RWPE2 (cell line): Measurements from ENCODE around the gene SLC44A2.
A peak's percentile ranks its signal among the peaks of the same experiment; 100 is the strongest.

Experiments used
- ATAC-seq: fragments of 200-7000 bp; cut with Tn5 transposase; 3 replicates; pipeline ENCODE4 v1.9.1; 2021; ENCODE audit warnings: low read depth
- DNase-seq: peaks from one replicate; pipeline ENCODE4 v3.0.0-alpha.2; 2020; ENCODE audit warnings: low spot score
- H3K27ac ChIP-seq: fragments of 450-650 bp; 2 replicates; pipeline ENCODE4 v1.5.1; 2017; ENCODE audit warnings: mild to moderate bottlenecking; ENCODE audit not compliant: poor library complexity, severe bottlenecking
- H3K27me3 ChIP-seq: fragments of 250-450 bp; sonication (Bioruptor Pico); 2 replicates; pipeline ENCODE4 v1.5.1; 2021; ENCODE audit warnings: mild to moderate bottlenecking, moderate library complexity; ENCODE audit not compliant: insufficient read depth, poor library complexity, severe bottlenecking
- H3K36me3 ChIP-seq: fragments of 250-450 bp; sonication (Bioruptor Pico); 2 replicates; pipeline ENCODE4 v1.5.1; 2020; ENCODE audit warnings: low read depth, mild to moderate bottlenecking, moderate library complexity
- H3K4me1 ChIP-seq: fragments of 250-450 bp; sonication (Bioruptor Pico); 2 replicates; pipeline ENCODE4 v1.5.1; 2021; ENCODE audit warnings: mild to moderate bottlenecking, moderate library complexity; ENCODE audit not compliant: insufficient read depth, poor library complexity, severe bottlenecking
- H3K4me3 ChIP-seq: fragments of 250-450 bp; sonication (Bioruptor Pico); 2 replicates; pipeline ENCODE4 v1.5.1; 2021; ENCODE audit warnings: mild to moderate bottlenecking, moderate library complexity; ENCODE audit not compliant: severe bottlenecking
- H3K9me3 ChIP-seq: fragments of 250-450 bp; sonication (Bioruptor Pico); 2 replicates; pipeline ENCODE4 v1.5.1; 2021; ENCODE audit warnings: mild to moderate bottlenecking, moderate library complexity; ENCODE audit not compliant: severe bottlenecking
- TF ChIP-seq, protein P1 (sequence below): fragments of 450-650 bp; IDR thresholded peaks from one replicate; pipeline ENCODE4 v1.5.1; 2017; ENCODE audit warnings: mild to moderate bottlenecking, moderate library complexity; ENCODE audit not compliant: poor library complexity, severe bottlenecking

Gene SLC44A2

DNA sequence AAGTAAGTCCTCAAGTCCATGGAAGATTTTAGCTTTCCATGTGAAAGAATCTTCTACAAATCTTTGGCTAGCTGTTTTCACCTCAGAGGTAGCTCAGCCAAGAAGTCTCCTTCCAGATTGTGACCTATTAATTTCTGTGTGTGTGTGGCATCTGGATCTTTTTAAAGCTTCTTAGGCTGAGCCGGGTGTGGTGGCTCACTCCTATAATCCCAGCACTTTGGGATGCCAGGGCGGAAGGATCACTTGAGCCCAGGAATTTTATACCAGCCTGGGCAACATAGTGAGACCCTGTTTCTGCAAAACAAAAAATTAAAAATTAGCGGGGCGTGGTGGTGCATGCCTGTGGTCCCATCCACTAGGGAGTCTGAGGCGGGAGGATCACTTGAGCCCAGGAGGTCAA, 13.4 kb upstream of the SLC44A2 start:
- DNase-seq (no peak), ATAC-seq (no peak)
- no peaks in the 10 kb centered on the region for H3K27me3 ChIP-seq
- no peak overlapping the region for H3K4me3 ChIP-seq
- no peak overlapping the region for H3K27ac ChIP-seq
- no peaks in the 10 kb centered on the region for H3K9me3 ChIP-seq
- peaks cover under 1% of the 10 kb centered on the region for H3K4me1 ChIP-seq
- TF ChIP-seq, protein P1, sequence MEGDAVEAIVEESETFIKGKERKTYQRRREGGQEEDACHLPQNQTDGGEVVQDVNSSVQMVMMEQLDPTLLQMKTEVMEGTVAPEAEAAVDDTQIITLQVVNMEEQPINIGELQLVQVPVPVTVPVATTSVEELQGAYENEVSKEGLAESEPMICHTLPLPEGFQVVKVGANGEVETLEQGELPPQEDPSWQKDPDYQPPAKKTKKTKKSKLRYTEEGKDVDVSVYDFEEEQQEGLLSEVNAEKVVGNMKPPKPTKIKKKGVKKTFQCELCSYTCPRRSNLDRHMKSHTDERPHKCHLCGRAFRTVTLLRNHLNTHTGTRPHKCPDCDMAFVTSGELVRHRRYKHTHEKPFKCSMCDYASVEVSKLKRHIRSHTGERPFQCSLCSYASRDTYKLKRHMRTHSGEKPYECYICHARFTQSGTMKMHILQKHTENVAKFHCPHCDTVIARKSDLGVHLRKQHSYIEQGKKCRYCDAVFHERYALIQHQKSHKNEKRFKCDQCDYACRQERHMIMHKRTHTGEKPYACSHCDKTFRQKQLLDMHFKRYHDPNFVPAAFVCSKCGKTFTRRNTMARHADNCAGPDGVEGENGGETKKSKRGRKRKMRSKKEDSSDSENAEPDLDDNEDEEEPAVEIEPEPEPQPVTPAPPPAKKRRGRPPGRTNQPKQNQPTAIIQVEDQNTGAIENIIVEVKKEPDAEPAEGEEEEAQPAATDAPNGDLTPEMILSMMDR, result no peak
- H3K36me3 ChIP-seq, result no peaks in the 10 kb centered on the region

DNA sequence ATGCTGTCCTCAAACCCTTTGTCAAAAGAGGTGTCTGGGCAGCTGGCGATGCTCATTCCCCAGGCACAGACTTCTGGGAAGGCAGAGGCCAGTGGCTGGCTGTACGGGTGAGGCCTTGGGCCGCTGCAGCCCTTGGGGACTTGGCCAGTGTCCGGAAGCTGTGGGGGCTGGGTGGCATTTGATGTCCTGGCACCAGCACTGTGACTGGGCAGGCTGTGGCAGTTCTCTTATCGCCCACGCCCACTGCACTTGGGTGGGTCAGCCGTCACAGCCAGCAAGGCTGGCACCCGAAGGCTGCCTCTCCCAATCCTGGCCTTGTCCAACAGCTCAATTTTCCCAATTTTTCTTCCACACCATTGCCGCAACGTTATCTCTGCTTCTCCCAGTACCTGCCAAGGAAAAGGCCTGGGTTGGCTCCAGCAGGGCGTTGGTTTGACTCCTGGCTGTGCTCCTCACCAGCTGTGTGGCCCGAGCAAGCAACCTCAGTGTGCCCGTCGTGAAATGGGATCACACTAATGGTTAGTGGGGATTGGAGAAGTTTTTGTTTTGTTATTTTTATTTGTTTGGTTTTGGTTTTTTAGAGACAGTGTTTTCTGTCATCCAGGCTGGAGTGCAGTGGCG, 12.7 kb upstream of the SLC44A2 start:
- Histone ChIP-seq H3K36me3 (no peaks in the 10 kb centered on the region), H3K4me3 (no peak overlapping the region), H3K4me1 (peaks cover 7% of the 10 kb centered on the region), H3K27ac (no peak overlapping the region), H3K9me3 (no peaks in the 10 kb centered on the region), H3K27me3 (no peaks in the 10 kb centered on the region)
- TF ChIP-seq, protein P1, result no peak
- DNase-seq (no peak), ATAC-seq (no peak)

DNA sequence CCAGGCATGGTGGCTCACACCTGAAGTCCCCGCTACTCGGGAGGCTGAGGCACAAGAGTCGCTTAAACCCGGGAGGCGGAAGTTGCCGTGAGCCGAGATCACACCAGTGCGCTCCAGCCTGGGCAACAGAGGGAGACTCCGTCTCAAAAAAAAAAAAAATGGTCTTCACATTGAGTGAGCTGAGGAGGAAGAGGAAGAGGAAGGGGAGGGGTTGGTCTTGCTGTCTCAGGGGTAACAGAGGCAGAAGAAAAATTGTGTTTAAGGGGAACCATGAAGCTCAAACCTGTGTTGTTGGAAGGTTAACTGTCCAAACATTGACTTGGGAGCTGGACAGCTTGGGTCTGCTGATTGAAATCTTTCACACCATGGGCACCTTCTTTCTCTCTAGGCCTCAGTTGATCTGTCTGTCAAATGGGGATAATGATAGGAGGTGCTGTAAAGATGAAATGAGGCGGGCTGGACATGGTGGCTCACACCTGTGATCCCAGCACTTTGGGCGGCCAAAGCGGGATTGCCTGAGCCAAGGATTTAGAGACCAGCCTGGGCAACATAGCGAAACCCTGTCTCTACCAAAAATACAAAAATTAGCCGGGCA, 9.8 kb upstream of the SLC44A2 start:
- ATAC-seq (no peak), DNase-seq (no peak)
- no peak overlapping the region for H3K27ac ChIP-seq
- peaks cover 9% of the 10 kb centered on the region for H3K4me1 ChIP-seq
- no peaks in the 10 kb centered on the region for H3K9me3 ChIP-seq
- TF ChIP-seq, protein P1, result no peak
- H3K27me3 ChIP-seq, result no peaks in the 10 kb centered on the region
- H3K36me3 ChIP-seq, result no peaks in the 10 kb centered on the region
- no peak overlapping the region for H3K4me3 ChIP-seq

DNA sequence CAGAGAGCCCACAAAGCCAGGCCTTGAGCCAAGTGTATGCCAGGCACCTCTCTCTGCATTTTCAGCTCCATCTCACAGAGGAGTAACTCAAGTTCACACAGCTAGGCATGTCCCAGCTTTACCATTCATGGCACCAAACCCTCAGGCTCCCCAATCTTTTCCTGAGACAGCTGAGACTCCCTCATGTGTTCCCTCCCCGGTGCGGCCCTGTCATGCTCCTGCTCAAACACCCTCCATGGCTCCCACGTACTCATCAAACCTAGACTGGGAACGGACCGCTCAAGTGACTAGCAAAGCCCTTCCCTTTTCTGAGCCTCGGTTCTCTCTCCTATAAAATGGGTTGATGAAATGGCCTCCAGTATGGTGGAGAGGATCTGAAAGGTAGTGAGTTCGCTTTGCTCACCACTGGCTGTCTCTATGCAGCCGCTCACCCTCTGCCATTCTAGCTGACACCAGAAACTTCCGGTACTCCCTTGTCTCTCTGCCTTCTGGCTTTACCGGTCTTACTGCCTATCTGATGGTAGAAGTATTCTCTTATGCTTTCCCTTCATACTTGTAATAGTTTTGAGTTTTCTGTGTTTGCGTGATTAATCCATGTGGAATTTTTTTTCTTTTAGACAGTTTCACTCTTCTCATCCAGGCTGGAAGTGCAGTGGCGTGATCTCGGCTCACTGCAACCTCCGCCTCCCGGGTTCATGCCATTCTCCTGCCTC, 7.8 kb upstream of the SLC44A2 start:
- Histone ChIP-seq H3K27ac (peak overlapping the region; percentile 84), H3K27me3 (no peaks in the 10 kb centered on the region), H3K9me3 (no peaks in the 10 kb centered on the region), H3K4me3 (no peak overlapping the region), H3K4me1 (peaks cover 11% of the 10 kb centered on the region), H3K36me3 (no peaks in the 10 kb centered on the region)
- peak; percentile 95 for ATAC-seq
- no peak for DNase-seq
- TF ChIP-seq, protein P1, result no peak
